Measurements from ENCODE around the gene CRK. TPM values are rescaled to one million over a fixed set of nuclear protein-coding genes. Genes with fewer than 3 reads are reported as not detected.

CRK gene
- polyA plus RNA-seq, 3 donors: 51.2 to 56.7 (median 53.3) TPM

Other genes with a start within 250 kb of the CRK start
- not detected for gene BHLHA9, start 185.8 kb downstream of the CRK start, polyA plus RNA-seq (ENCODE audit: insufficient read length in 3 of 3)
- under 1 TPM in 2 of 3 donors, not detected in 1; 0.03 to 0.09 TPM for gene TRARG1, start 176.6 kb downstream of the CRK start, polyA plus RNA-seq (ENCODE audit: insufficient read length in 3 of 3)
- 1,000 to 10,000 TPM in 2 of 3 donors, 100 to 1,000 TPM in 1; 933 to 1,079 (median 1,049) TPM for gene YWHAE, start 56.0 kb downstream of the CRK start, polyA plus RNA-seq (ENCODE audit: insufficient read length in 3 of 3)
- 10 to 100 TPM; 67.4 to 82.2 (median 71.6) TPM for gene MYO1C, start 36.5 kb upstream of the CRK start, polyA plus RNA-seq (ENCODE audit: insufficient read length in 3 of 3)
- gene INPP5K, start 60.4 kb upstream of the CRK start, polyA plus RNA-seq (ENCODE audit: insufficient read length in 3 of 3): 10 to 100 TPM; 19.2 to 27.7 (median 25.6) TPM
- gene PITPNA, start 106.6 kb upstream of the CRK start, polyA plus RNA-seq (ENCODE audit: insufficient read length in 3 of 3): 10 to 100 TPM; 74.5 to 79.4 (median 78.0) TPM
- gene SLC43A2, start 172.6 kb upstream of the CRK start, polyA plus RNA-seq (ENCODE audit: insufficient read length in 3 of 3): 10 to 100 TPM; 29.6 to 41.4 (median 29.9) TPM
- 1 to 10 TPM; 7.3 to 9.9 (median 7.8) TPM for gene SCARF1, start 189.5 kb upstream of the CRK start, polyA plus RNA-seq (ENCODE audit: insufficient read length in 3 of 3)
- 1 to 10 TPM; 4.2 to 4.3 (median 4.3) TPM for gene RILP, start 193.6 kb upstream of the CRK start, polyA plus RNA-seq (ENCODE audit: insufficient read length in 3 of 3)
- gene PRPF8, start 228.6 kb upstream of the CRK start, polyA plus RNA-seq (ENCODE audit: insufficient read length in 3 of 3): 100 to 1,000 TPM; 307 to 367 (median 333) TPM